Measurements from ENCODE around the gene A2M. TPM values are rescaled to one million over a fixed set of nuclear protein-coding genes. Genes with fewer than 3 reads are reported as not detected.

Gene A2M
- total and polyA plus RNA-seq, 2 of the 13 experiments (the other 11 are each of a cell fraction or from before 2014, with no cell fraction given), result 2,807 to 6,551 TPM

DNA sequence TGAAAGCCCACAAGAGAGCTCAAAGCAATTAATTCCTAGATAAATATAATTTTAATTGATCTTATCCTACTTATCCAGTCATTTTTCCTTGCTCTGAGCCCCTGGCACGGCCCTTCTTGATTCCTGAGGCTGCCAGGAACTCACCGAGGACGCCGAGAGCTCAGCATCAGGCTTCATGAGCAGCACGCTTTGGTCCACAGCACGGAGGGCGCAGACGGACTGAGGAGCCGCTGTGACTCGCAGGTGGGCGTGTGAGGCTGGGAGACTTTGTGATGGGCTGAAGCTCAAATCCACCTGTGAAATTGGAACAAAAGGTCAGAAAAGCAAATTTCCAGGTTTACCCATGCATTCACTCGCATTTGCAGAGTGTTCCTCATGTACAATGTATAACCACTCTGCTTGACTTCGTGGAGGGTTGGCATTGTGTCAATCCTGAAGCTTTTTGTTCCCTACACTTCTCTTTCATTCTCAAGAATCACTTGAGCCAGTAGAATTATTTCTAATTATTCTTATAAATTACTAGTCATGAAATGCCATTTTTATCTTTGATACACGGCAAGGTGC, 17.2 kb downstream of the A2M start (continued):
- TF ChIP-seq ZNF761 (CRISPR knock-in tag; conservative IDR thresholded peaks at IDR 0.05) (no peak), SMAD1 (CRISPR knock-in tag; IDR thresholded peaks at IDR 0.05; ENCODE audit: borderline replicate concordance, low read depth) (no peak), HMGXB3 (CRISPR knock-in tag; IDR thresholded peaks at IDR 0.05; ENCODE audit: borderline replicate concordance) (no peak), GFI1 (CRISPR knock-in tag; IDR thresholded peaks at IDR 0.05; ENCODE audit: borderline replicate concordance) (no peak), SMAD9 (CRISPR knock-in tag; IDR thresholded peaks at IDR 0.05) (no peak), ZFYVE20 (CRISPR knock-in tag; IDR thresholded peaks at IDR 0.05; ENCODE audit: borderline replicate concordance, low read depth) (no peak), ZNF274 (CRISPR knock-in tag; IDR thresholded peaks at IDR 0.05) (no peak), ZC3H4 (CRISPR knock-in tag; IDR thresholded peaks at IDR 0.05; ENCODE audit: borderline replicate concordance) (0 out of 2 replicates have a peak, but pooled peaks have one; percentile 47), HOXA3 (CRISPR knock-in tag; IDR thresholded peaks at IDR 0.05) (no peak), KDM2A (CRISPR knock-in tag; IDR thresholded peaks at IDR 0.05; ENCODE audit: borderline replicate concordance, low read depth) (0 out of 2 replicates have a peak, but pooled peaks have one; percentile 20), RBM22 (optimal IDR thresholded peaks at IDR 0.05; ENCODE audit: low read length) (peak; percentile 98), POLR2AphosphoS5 (IDR thresholded peaks at IDR 0.05; ENCODE audit: low read depth, low read length) (peak; percentile 17; the same call in 1 of the 2 replicates), MIER2 (CRISPR knock-in tag; IDR thresholded peaks at IDR 0.05) (no peak), ZFAT (CRISPR knock-in tag; conservative IDR thresholded peaks at IDR 0.05) (no peak), EEA1 (CRISPR knock-in tag; IDR thresholded peaks at IDR 0.05; ENCODE audit: borderline replicate concordance) (no peak), ZNF224 (CRISPR knock-in tag; IDR thresholded peaks at IDR 0.05) (no peak), ZNF564 (CRISPR knock-in tag; IDR thresholded peaks at IDR 0.05) (no peak), ZC3H13 (CRISPR knock-in tag; IDR thresholded peaks at IDR 0.05) (no peak), POLR2A (IDR thresholded peaks at IDR 0.05; ENCODE audit: insufficient read depth in 1 of 2, low read depth in 2 of 2, low read length in 2 of 2) (peak in 1 of 2 experiments; percentile 38; a peak in 1 of 4 replicates), ZNF207 (IDR thresholded peaks at IDR 0.05; ENCODE audit: borderline replicate concordance) (no peak), POLR2G (IDR thresholded peaks at IDR 0.05; ENCODE audit: low read depth, low read length) (peak; percentile 64; the same call in 1 of the 2 replicates), ZKSCAN1 (IDR thresholded peaks at IDR 0.05; ENCODE audit: low read length) (no peak), PAF1 (CRISPR knock-in tag; IDR thresholded peaks at IDR 0.05) (peak; percentile 93), RBFOX2 (IDR thresholded peaks at IDR 0.05; ENCODE audit: low read depth, low read length) (peak; percentile 3; the same call in 1 of the 2 replicates), ZNF776 (CRISPR knock-in tag; IDR thresholded peaks at IDR 0.05) (no peak)

All from HepG2 (cell line).